ENCODE results near the gene ZNF614. TPM values are rescaled to one million over a fixed set of nuclear protein-coding genes. Genes with fewer than 3 reads are reported as not detected.

The ZNF614 gene
- total and polyA plus RNA-seq, 2 of the 13 experiments (the other 11 are each of a cell fraction or from before 2014, with no cell fraction given) = 13.0 to 22.8 TPM

DNA sequence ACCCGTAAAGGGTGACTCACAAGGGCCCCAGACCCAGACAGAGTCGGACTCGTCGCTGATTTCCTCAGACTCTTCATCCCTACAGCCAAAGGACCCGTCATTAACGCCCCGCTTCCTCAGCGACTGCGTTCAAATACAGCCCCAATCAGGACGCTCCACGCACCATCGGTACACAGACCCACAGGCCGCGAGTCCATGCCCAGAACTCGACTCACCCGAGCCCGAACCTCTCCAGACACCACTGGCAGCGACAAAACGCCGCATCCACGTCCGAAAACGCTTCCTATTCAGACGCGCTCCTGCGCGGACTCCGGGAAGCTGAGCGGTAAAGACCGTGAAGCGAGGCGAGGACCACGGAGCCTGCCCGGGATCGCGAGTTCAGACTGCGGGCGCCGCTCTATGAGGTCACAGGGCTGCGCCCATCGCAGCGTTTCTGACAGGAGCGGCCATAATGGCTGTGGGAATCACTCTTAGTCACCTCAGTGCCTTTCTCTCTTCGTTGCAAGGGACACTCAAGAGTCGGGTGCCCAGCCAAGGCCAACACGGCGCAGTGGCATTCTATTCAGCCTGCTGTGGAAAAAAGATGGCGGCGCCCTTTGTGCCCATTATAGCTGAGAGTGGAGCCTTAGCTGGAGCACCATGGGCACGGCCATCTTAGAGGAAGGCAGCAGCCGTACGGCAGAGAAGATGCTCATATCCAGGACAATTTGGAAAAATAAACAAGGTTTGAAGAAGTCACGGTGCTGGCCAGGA is at the start of gene ZNF614 (continued):
- TF ChIP-seq, protein P1, sequence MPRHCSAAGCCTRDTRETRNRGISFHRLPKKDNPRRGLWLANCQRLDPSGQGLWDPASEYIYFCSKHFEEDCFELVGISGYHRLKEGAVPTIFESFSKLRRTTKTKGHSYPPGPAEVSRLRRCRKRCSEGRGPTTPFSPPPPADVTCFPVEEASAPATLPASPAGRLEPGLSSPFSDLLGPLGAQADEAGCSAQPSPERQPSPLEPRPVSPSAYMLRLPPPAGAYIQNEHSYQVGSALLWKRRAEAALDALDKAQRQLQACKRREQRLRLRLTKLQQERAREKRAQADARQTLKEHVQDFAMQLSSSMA (CRISPR knock-in tag; IDR thresholded peaks at IDR 0.05) = peak; percentile 53; the same call in 1 of the 2 replicates
- TF ChIP-seq, protein P2, sequence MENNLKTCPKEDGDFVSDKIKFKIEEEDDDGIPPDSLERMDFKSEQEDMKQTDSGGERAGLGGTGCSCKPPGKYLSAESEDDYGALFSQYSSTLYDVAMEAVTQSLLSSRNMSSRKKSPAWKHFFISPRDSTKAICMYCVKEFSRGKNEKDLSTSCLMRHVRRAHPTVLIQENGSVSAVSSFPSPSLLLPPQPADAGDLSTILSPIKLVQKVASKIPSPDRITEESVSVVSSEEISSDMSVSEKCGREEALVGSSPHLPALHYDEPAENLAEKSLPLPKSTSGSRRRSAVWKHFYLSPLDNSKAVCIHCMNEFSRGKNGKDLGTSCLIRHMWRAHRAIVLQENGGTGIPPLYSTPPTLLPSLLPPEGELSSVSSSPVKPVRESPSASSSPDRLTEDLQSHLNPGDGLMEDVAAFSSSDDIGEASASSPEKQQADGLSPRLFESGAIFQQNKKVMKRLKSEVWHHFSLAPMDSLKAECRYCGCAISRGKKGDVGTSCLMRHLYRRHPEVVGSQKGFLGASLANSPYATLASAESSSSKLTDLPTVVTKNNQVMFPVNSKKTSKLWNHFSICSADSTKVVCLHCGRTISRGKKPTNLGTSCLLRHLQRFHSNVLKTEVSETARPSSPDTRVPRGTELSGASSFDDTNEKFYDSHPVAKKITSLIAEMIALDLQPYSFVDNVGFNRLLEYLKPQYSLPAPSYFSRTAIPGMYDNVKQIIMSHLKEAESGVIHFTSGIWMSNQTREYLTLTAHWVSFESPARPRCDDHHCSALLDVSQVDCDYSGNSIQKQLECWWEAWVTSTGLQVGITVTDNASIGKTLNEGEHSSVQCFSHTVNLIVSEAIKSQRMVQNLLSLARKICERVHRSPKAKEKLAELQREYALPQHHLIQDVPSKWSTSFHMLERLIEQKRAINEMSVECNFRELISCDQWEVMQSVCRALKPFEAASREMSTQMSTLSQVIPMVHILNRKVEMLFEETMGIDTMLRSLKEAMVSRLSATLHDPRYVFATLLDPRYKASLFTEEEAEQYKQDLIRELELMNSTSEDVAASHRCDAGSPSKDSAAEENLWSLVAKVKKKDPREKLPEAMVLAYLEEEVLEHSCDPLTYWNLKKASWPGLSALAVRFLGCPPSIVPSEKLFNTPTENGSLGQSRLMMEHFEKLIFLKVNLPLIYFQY (CRISPR knock-in tag; IDR thresholded peaks at IDR 0.05; ENCODE audit: borderline replicate concordance) = peak; percentile 45; the same call in 1 of the 2 replicates
- peak; percentile 95 for TF ChIP-seq POGZ (CRISPR knock-in tag; IDR thresholded peaks at IDR 0.05)
- 0 out of 2 replicates have a peak, but pooled peaks have one; percentile 58 for TF ChIP-seq CBFB (CRISPR knock-in tag; IDR thresholded peaks at IDR 0.05)
- TF ChIP-seq ZNF850 (CRISPR knock-in tag; conservative IDR thresholded peaks at IDR 0.05) = no peak
- no peak for TF ChIP-seq ZBTB8A (CRISPR knock-in tag; IDR thresholded peaks at IDR 0.05; ENCODE audit: borderline replicate concordance, low read depth)
- TF ChIP-seq ZNF143 (CRISPR knock-in tag; IDR thresholded peaks at IDR 0.05) = peak; percentile 74
- TF ChIP-seq, protein P3, sequence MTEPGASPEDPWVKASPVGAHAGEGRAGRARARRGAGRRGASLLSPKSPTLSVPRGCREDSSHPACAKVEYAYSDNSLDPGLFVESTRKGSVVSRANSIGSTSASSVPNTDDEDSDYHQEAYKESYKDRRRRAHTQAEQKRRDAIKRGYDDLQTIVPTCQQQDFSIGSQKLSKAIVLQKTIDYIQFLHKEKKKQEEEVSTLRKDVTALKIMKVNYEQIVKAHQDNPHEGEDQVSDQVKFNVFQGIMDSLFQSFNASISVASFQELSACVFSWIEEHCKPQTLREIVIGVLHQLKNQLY (CRISPR knock-in tag; IDR thresholded peaks at IDR 0.05) = no peak
- TF ChIP-seq ZNF792 (CRISPR knock-in tag; IDR thresholded peaks at IDR 0.05) = no peak
- TF ChIP-seq MAFK (conservative IDR thresholded peaks at IDR 0.05 in 1 of 2, IDR thresholded peaks at IDR 0.05 in 1 of 2; ENCODE audit: low read length in 2 of 2) = no peak
- TF ChIP-seq, protein P4, sequence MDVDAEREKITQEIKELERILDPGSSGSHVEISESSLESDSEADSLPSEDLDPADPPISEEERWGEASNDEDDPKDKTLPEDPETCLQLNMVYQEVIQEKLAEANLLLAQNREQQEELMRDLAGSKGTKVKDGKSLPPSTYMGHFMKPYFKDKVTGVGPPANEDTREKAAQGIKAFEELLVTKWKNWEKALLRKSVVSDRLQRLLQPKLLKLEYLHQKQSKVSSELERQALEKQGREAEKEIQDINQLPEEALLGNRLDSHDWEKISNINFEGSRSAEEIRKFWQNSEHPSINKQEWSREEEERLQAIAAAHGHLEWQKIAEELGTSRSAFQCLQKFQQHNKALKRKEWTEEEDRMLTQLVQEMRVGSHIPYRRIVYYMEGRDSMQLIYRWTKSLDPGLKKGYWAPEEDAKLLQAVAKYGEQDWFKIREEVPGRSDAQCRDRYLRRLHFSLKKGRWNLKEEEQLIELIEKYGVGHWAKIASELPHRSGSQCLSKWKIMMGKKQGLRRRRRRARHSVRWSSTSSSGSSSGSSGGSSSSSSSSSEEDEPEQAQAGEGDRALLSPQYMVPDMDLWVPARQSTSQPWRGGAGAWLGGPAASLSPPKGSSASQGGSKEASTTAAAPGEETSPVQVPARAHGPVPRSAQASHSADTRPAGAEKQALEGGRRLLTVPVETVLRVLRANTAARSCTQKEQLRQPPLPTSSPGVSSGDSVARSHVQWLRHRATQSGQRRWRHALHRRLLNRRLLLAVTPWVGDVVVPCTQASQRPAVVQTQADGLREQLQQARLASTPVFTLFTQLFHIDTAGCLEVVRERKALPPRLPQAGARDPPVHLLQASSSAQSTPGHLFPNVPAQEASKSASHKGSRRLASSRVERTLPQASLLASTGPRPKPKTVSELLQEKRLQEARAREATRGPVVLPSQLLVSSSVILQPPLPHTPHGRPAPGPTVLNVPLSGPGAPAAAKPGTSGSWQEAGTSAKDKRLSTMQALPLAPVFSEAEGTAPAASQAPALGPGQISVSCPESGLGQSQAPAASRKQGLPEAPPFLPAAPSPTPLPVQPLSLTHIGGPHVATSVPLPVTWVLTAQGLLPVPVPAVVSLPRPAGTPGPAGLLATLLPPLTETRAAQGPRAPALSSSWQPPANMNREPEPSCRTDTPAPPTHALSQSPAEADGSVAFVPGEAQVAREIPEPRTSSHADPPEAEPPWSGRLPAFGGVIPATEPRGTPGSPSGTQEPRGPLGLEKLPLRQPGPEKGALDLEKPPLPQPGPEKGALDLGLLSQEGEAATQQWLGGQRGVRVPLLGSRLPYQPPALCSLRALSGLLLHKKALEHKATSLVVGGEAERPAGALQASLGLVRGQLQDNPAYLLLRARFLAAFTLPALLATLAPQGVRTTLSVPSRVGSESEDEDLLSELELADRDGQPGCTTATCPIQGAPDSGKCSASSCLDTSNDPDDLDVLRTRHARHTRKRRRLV (CRISPR knock-in tag; IDR thresholded peaks at IDR 0.05) = peak; percentile 87

Data from HepG2 (cell line).